ENCODE data around the gene IQCC. TPM values are rescaled to one million over a fixed set of nuclear protein-coding genes. Genes with fewer than 3 reads are reported as not detected.

Gene IQCC
- total RNA-seq, 2 experiments from 2014 or later, result 4.2 to 4.4 TPM

DNA sequence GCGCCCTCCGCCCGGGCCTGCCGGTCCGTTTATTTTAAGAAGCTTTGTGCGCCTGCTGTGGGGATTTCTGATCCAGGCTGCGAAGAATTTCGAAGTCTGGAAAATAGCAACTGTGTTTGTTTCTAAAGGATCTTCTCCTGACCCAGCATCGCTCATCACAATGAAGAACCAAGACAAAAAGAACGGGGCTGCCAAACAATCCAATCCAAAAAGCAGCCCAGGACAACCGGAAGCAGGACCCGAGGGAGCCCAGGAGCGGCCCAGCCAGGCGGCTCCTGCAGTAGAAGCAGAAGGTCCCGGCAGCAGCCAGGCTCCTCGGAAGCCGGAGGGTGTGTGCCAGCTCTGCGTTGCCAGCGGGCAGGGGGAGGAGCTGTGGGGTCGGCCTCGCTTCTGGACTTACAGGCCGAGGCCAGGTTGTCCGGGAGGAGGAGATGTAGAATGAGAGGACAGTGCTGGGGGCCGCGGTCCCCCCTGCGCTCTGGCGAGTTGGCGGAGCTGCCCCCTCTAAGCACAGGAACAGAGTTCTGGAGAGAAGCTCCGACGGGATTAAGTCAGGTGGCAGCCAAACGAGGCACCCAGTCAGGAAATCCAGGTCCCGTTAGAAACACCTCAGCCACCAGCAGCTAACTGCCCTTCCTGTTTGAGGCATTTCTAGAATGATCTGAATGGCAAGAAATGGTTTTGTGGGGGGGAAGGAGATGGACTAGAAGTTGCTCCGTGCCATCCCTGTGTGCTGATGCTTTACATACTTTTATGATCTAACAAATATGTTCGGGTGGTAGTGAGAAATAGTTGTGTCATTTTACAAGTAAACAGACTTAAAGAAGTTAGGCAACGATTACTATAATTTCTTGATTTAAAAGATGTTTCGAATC, 25.0 kb upstream of the IQCC start:
- Mint-ChIP-seq H3K36me3 (ENCODE audit: low read depth) (peaks cover 43% of the 10 kb centered on the region), H3K9me3 (no peaks in the 10 kb centered on the region), H3K4me3 (peak overlapping the region; percentile 97), H3K27ac (peak overlapping the region; percentile 98), H3K4me1 (ENCODE audit: low read depth) (peaks cover 43% of the 10 kb centered on the region), H3K27me3 (no peaks in the 10 kb centered on the region)
- ATAC-seq (peak; percentile 25), DNase-seq (peak; percentile 53)
- TF ChIP-seq, protein P1, sequence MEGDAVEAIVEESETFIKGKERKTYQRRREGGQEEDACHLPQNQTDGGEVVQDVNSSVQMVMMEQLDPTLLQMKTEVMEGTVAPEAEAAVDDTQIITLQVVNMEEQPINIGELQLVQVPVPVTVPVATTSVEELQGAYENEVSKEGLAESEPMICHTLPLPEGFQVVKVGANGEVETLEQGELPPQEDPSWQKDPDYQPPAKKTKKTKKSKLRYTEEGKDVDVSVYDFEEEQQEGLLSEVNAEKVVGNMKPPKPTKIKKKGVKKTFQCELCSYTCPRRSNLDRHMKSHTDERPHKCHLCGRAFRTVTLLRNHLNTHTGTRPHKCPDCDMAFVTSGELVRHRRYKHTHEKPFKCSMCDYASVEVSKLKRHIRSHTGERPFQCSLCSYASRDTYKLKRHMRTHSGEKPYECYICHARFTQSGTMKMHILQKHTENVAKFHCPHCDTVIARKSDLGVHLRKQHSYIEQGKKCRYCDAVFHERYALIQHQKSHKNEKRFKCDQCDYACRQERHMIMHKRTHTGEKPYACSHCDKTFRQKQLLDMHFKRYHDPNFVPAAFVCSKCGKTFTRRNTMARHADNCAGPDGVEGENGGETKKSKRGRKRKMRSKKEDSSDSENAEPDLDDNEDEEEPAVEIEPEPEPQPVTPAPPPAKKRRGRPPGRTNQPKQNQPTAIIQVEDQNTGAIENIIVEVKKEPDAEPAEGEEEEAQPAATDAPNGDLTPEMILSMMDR (IDR thresholded peaks at IDR 0.05), result no peak
- POLR2A ChIA-PET, result interaction anchor here (0.7 to 8.2 kb wide), 15 partner anchors 13 to 214 kb away, joined by 3 to 141 read pairs (median 4); partner anchors contain the start of genes BSDC1, CCDC28B, IQCC and KPNA6
- intact Hi-C loops (cut with micrococcal nuclease), result no loop called here
- CTCF ChIA-PET, result interaction anchor here (0.6 to 2.2 kb wide), 4 partner anchors 9 to 72 kb away, joined by 3 to 9 read pairs (median 6); partner anchors contain the start of gene KPNA6

DNA sequence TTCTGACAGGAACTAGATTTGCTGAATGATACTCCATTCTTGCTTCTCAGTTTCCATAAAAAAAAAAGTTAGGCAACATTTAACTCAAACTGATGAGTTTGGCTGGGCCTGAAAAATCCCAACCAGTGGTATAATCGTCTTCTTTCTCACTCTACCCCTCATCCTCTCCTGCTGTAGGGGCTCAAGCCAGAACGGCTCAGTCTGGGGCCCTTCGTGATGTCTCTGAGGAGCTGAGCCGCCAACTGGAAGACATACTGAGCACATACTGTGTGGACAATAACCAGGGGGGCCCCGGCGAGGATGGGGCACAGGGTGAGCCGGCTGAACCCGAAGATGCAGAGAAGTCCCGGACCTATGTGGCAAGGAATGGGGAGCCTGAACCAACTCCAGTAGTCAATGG, 24.4 kb upstream of the IQCC start:
- DNase-seq (no peak), ATAC-seq (no peak)
- H3K27ac Mint-ChIP-seq, result peak overlapping the region; percentile 98
- H3K27me3 Mint-ChIP-seq, result no peaks in the 10 kb centered on the region
- intact Hi-C loops (cut with micrococcal nuclease), result no loop called here
- ChIA-PET CTCF (interaction anchor here (0.6 to 2.2 kb wide), 3 partner anchors 10 to 73 kb away, joined by 3 to 9 read pairs (median 8); partner anchors contain the start of gene KPNA6), POLR2A (interaction anchor here (0.9 to 8.2 kb wide), 9 partner anchors 16 to 214 kb away, joined by 3 to 141 read pairs (median 4); partner anchors contain the start of genes BSDC1, CCDC28B, KPNA6 and TMEM39B)
- H3K4me1 Mint-ChIP-seq (ENCODE audit: low read depth), result peaks cover 48% of the 10 kb centered on the region
- H3K36me3 Mint-ChIP-seq (ENCODE audit: low read depth), result peaks cover 48% of the 10 kb centered on the region
- H3K4me3 Mint-ChIP-seq, result peak overlapping the region; percentile 97
- TF ChIP-seq, protein P1 (IDR thresholded peaks at IDR 0.05), result no peak
- no peaks in the 10 kb centered on the region for H3K9me3 Mint-ChIP-seq

DNA sequence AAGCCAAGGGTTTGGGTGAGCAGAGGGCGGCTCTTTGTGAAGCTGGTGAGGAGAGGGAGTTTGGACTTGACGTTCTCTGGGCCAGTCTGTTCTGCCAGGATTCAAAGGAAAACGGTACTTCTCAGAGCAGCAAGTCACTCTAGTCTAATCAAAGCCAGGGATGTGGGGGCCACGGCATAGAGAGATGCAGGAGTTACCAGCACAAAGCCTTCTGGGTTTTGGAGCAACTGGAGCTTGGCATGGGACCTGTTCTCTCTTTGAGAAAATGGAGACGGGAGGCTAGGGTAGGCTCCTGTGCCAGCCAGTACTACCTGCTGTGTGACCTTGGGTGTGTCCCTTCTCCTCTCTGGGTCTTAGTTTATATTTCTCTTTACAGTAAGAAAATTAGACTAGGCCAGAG, 23.9 kb upstream of the IQCC start:
- intact Hi-C loops (cut with micrococcal nuclease), result no loop called here
- TF ChIP-seq, protein P1 (IDR thresholded peaks at IDR 0.05), result no peak
- no peaks in the 10 kb centered on the region for H3K27me3 Mint-ChIP-seq
- CTCF ChIA-PET, result interaction anchor here (0.6 to 1.2 kb wide), 4 partner anchors 10 to 73 kb away, joined by 3 to 4 read pairs (median 3); partner anchors contain the start of gene KPNA6
- no peaks in the 10 kb centered on the region for H3K9me3 Mint-ChIP-seq
- ATAC-seq, result no peak
- DNase-seq, result no peak
- H3K27ac Mint-ChIP-seq, result peak overlapping the region; percentile 98
- H3K36me3 Mint-ChIP-seq (ENCODE audit: low read depth), result peaks cover 53% of the 10 kb centered on the region
- H3K4me1 Mint-ChIP-seq (ENCODE audit: low read depth), result peaks cover 53% of the 10 kb centered on the region
- H3K4me3 Mint-ChIP-seq, result peak overlapping the region; percentile 97
- POLR2A ChIA-PET, result interaction anchor here (1.0 to 8.2 kb wide), 7 partner anchors 15 to 109 kb away, joined by 3 to 141 read pairs (median 4); partner anchors contain the start of genes CCDC28B, KPNA6 and TMEM39B

DNA sequence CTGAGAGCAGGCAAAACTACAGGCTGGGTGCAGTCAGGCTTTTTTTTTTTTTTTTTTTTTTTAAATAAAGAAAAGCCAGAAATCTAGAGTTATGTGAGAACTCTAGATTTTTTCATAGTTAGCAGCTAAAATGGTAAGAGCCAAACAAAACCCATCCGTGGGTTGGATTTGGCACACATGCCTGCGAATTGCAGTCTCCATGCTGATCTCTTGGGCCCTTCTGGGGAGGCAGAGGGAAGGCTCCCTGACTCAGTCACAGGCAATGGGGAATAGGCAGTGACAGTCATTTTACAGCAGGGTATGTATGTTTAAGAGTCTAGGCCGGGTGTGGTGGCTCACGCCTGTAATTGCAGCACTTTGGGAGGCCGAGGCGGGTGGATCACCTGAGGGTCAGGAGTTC, 23.4 kb upstream of the IQCC start:
- POLR2A ChIA-PET, result interaction anchor here (1.0 to 8.2 kb wide), 5 partner anchors 15 to 109 kb away, joined by 3 to 141 read pairs (median 4); partner anchors contain the start of genes CCDC28B and TMEM39B
- intact Hi-C loops (cut with micrococcal nuclease), result no loop called here
- DNase-seq, result no peak
- Mint-ChIP-seq H3K4me1 (ENCODE audit: low read depth) (peaks cover 54% of the 10 kb centered on the region), H3K36me3 (ENCODE audit: low read depth) (peaks cover 54% of the 10 kb centered on the region), H3K9me3 (no peaks in the 10 kb centered on the region), H3K27ac (peak overlapping the region; percentile 41), H3K27me3 (no peaks in the 10 kb centered on the region), H3K4me3 (peak overlapping the region; percentile 97)
- no peak for ATAC-seq
- CTCF ChIA-PET, result interaction anchor here (1.1 to 1.2 kb wide), 3 partner anchors 54 to 74 kb away, joined by 3 to 4 read pairs (median 3); partner anchors contain the start of gene KPNA6
- TF ChIP-seq, protein P1 (IDR thresholded peaks at IDR 0.05), result no peak
